ENCODE results near the gene LCTL. TPM values are rescaled to one million over a fixed set of nuclear protein-coding genes. Genes with fewer than 3 reads are reported as not detected.
"Not testable (repeated sequence)": the region's sequence is repeated elsewhere in the genome, so short reads cannot be mapped to it uniquely, and the experiment has no call there.

LCTL gene
- total RNA-seq, 2 experiments from 2014 or later, result not detected

- Histone ChIP-seq H2AFZ (ENCODE audit: low read length) (no peak overlapping the region), H3K4me2 (ENCODE audit: low read length) (peak overlapping the region; percentile 78), H3K9me2 (ENCODE audit: insufficient read depth, low read length) (no peaks in the 10 kb centered on the region), H3K79me2 (ENCODE audit: insufficient read depth, low read depth, low read length) (peaks cover 88% of the 10 kb centered on the region), H3K4me3 (ENCODE audit: low read depth, low read length, poor library complexity, severe bottlenecking) (peak overlapping the region; percentile 100), H3K9me3 (ENCODE audit: low read length) (no peaks in the 10 kb centered on the region), H3K4me1 (ENCODE audit: insufficient read depth, low read length, poor library complexity, severe bottlenecking) (peaks cover 56% of the 10 kb centered on the region), H4K20me1 (ENCODE audit: insufficient read depth, low read length) (peaks cover 35% of the 10 kb centered on the region), H3K36me3 (ENCODE audit: insufficient read depth, low read length) (peaks cover 65% of the 10 kb centered on the region), H3K27ac (ENCODE audit: low read depth, low read length, poor library complexity, severe bottlenecking) (peak overlapping the region; percentile 85)
- CTCF ChIA-PET (ENCODE audit: unreplicated experiment), result no interaction called here
- POLR2A ChIA-PET, result interaction anchor here (0.6 to 1.2 kb wide), 4 partner anchors 12 to 184 kb away, joined by 3 to 6 read pairs (median 4); no protein-coding TSS in a partner anchor
- DNase-seq (ENCODE audit: low spot score), result peak; percentile 9
- TF ChIP-seq EZH2phosphoT487 (IDR thresholded peaks at IDR 0.05; ENCODE audit: borderline replicate concordance, low read depth, low read length) (no peak), CTCF (conservative IDR thresholded peaks at IDR 0.05; ENCODE audit: low read length) (no peak)
- TSS peak; percentile 64 for BruUV-seq (replicated peaks)
- intact Hi-C loops (cut with micrococcal nuclease; ENCODE audit: unreplicated experiment), result loop anchor here (10.0 kb wide), 3 partner anchors 201 to 1021 kb away; partner anchors contain the start of genes C15orf61 and SMAD6
Measured at GRCh38 chr15:66503780-66504562, 61.8 kb downstream of the LCTL start.

GRCh38 chr15:66503041-66503648 is 62.7 kb downstream of the LCTL start:
- POLR2A ChIA-PET, result interaction anchor here (0.6 to 1.2 kb wide), 3 partner anchors 11 to 183 kb away, joined by 3 to 6 read pairs (median 5); no protein-coding TSS in a partner anchor
- H3K9me2 ChIP-seq (ENCODE audit: insufficient read depth, low read length); H2AFZ ChIP-seq (ENCODE audit: low read length); CTCF ChIA-PET (ENCODE audit: unreplicated experiment); DNase-seq (ENCODE audit: low spot score); H3K9me3 ChIP-seq (ENCODE audit: low read length); BruUV-seq (replicated peaks): not testable (repeated sequence)
- H3K27ac ChIP-seq (ENCODE audit: low read depth, low read length, poor library complexity, severe bottlenecking), result peak overlapping the region; percentile 85
- H3K4me2 ChIP-seq (ENCODE audit: low read length), result peak overlapping the region; percentile 78
- H3K4me3 ChIP-seq (ENCODE audit: low read depth, low read length, poor library complexity, severe bottlenecking), result peak overlapping the region; percentile 100
- peaks cover 58% of the 10 kb centered on the region for H3K4me1 ChIP-seq (ENCODE audit: insufficient read depth, low read length, poor library complexity, severe bottlenecking)
- peaks cover 41% of the 10 kb centered on the region for H4K20me1 ChIP-seq (ENCODE audit: insufficient read depth, low read length)
- intact Hi-C loops (cut with micrococcal nuclease; ENCODE audit: unreplicated experiment), result loop anchor here (10.0 kb wide), 3 partner anchors 202 to 1022 kb away; partner anchors contain the start of genes C15orf61 and SMAD6
- H3K36me3 ChIP-seq (ENCODE audit: insufficient read depth, low read length), result peaks cover 65% of the 10 kb centered on the region
- H3K79me2 ChIP-seq (ENCODE audit: insufficient read depth, low read depth, low read length), result peaks cover 82% of the 10 kb centered on the region

GRCh38 chr15:66502491-66502890 is 63.3 kb downstream of the LCTL start:
- no peaks in the 10 kb centered on the region for H3K9me2 ChIP-seq (ENCODE audit: insufficient read depth, low read length)
- H3K4me3 ChIP-seq (ENCODE audit: low read depth, low read length, poor library complexity, severe bottlenecking), result peak overlapping the region; percentile 100
- BruUV-seq (replicated peaks), result no TSS peak
- H3K79me2 ChIP-seq (ENCODE audit: insufficient read depth, low read depth, low read length), result peaks cover 76% of the 10 kb centered on the region
- H3K9me3 ChIP-seq (ENCODE audit: low read length), result no peaks in the 10 kb centered on the region
- no peak for DNase-seq (ENCODE audit: low spot score)
- no peak overlapping the region for H2AFZ ChIP-seq (ENCODE audit: low read length)
- H3K36me3 ChIP-seq (ENCODE audit: insufficient read depth, low read length), result peaks cover 70% of the 10 kb centered on the region
- peaks cover 41% of the 10 kb centered on the region for H4K20me1 ChIP-seq (ENCODE audit: insufficient read depth, low read length)
- ChIA-PET CTCF (ENCODE audit: unreplicated experiment) (no interaction called here), POLR2A (no interaction called here)
- TF ChIP-seq CTCF (conservative IDR thresholded peaks at IDR 0.05; ENCODE audit: low read length) (no peak), EZH2phosphoT487 (IDR thresholded peaks at IDR 0.05; ENCODE audit: borderline replicate concordance, low read depth, low read length) (no peak)
- H3K4me1 ChIP-seq (ENCODE audit: insufficient read depth, low read length, poor library complexity, severe bottlenecking), result peaks cover 56% of the 10 kb centered on the region
- peak overlapping the region; percentile 85 for H3K27ac ChIP-seq (ENCODE audit: low read depth, low read length, poor library complexity, severe bottlenecking)
- intact Hi-C loops (cut with micrococcal nuclease; ENCODE audit: unreplicated experiment), result loop anchor here (10.0 kb wide), 3 partner anchors 202 to 1022 kb away; partner anchors contain the start of genes C15orf61 and SMAD6
- peak overlapping the region; percentile 78 for H3K4me2 ChIP-seq (ENCODE audit: low read length)

GRCh38 chr15:66500346-66500745 is 65.5 kb downstream of the LCTL start:
- peak overlapping the region; percentile 85 for H3K27ac ChIP-seq (ENCODE audit: low read depth, low read length, poor library complexity, severe bottlenecking)
- peaks cover 69% of the 10 kb centered on the region for H3K79me2 ChIP-seq (ENCODE audit: insufficient read depth, low read depth, low read length)
- CTCF ChIA-PET (ENCODE audit: unreplicated experiment); H3K9me2 ChIP-seq (ENCODE audit: insufficient read depth, low read length); DNase-seq (ENCODE audit: low spot score); BruUV-seq (replicated peaks); H2AFZ ChIP-seq (ENCODE audit: low read length); H3K9me3 ChIP-seq (ENCODE audit: low read length): not testable (repeated sequence)
- POLR2A ChIA-PET, result interaction anchor here (1.0 kb wide), 1 partner anchor 8 kb away, joined by 5 read pairs; no protein-coding TSS in a partner anchor
- peak overlapping the region; percentile 100 for H3K4me3 ChIP-seq (ENCODE audit: low read depth, low read length, poor library complexity, severe bottlenecking)
- H3K36me3 ChIP-seq (ENCODE audit: insufficient read depth, low read length), result peaks cover 91% of the 10 kb centered on the region
- peak overlapping the region; percentile 78 for H3K4me2 ChIP-seq (ENCODE audit: low read length)
- intact Hi-C loops (cut with micrococcal nuclease; ENCODE audit: unreplicated experiment), result loop anchor here (10.0 kb wide), 3 partner anchors 204 to 1024 kb away; partner anchors contain the start of genes C15orf61 and SMAD6
- peaks cover 59% of the 10 kb centered on the region for H3K4me1 ChIP-seq (ENCODE audit: insufficient read depth, low read length, poor library complexity, severe bottlenecking)
- H4K20me1 ChIP-seq (ENCODE audit: insufficient read depth, low read length), result peaks cover 41% of the 10 kb centered on the region

Data from OCI-LY7 (cell line).